Measurements from ENCODE around the gene ANKRD9. TPM values are rescaled to one million over a fixed set of nuclear protein-coding genes. Genes with fewer than 3 reads are reported as not detected.
A peak's percentile ranks its signal among the peaks of the same experiment; 100 is the strongest.

Gene ANKRD9
- total and polyA plus RNA-seq, 9 of the 15 experiments (the other 6 are each of a cell fraction or from before 2014, with no cell fraction given): 0.04 to 32.9 (median 5.3) TPM

DNA sequence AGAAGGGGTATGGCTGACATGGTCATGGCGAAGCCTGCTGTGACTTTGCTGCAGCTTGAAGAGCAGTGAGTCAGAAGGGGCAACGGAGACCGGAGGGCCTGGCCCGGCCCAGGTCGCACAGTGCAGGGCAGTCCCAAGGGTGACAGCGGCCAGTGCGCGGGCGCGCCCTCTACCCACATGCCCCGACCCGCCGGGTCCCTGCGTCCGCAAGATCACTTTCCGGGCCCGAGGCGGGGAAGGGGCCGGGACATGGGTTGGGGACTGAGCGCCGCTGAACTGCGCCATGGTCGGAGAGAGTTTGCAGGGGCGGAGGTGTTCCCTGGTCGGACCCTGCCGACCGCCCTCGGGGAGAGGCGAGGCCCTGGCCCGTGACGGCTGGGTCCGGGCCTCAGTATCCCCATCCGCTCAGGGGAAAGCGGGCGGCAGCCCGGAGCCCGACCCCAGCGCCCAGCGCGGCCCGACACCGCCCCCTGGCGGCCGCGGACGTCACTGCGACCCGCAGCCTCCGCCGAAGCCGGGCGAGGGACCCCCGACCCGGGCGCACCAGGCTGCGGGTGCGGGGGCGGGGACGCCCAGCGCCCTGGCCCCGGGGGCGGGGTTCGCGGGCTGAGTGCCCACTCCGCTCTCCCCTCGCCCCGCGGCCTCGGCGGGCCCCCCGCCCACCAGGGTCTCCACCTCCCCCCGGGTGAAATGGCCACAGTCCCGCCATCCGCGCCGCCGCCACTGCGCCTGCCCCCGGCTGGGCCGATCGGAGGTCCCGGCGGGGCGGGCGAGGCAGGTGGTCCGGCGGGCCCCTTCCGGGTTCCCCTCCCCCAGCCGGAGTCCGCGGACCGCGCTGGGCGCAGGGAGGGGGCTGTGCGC is 7.2 kb upstream of the ANKRD9 start (continued):
- TF ChIP-seq, protein P1, sequence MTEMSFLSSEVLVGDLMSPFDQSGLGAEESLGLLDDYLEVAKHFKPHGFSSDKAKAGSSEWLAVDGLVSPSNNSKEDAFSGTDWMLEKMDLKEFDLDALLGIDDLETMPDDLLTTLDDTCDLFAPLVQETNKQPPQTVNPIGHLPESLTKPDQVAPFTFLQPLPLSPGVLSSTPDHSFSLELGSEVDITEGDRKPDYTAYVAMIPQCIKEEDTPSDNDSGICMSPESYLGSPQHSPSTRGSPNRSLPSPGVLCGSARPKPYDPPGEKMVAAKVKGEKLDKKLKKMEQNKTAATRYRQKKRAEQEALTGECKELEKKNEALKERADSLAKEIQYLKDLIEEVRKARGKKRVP (CRISPR knock-in tag; IDR thresholded peaks at IDR 0.05): no peak
- TF ChIP-seq ZNF3 (CRISPR knock-in tag; IDR thresholded peaks at IDR 0.05) (no peak), ZNF133 (CRISPR knock-in tag; IDR thresholded peaks at IDR 0.05) (no peak), SPI1 (IDR thresholded peaks at IDR 0.05; ENCODE audit: borderline replicate concordance, low read depth, low read length) (no peak), FOSL1 (tag; conservative IDR thresholded peaks at IDR 0.05) (0 out of 2 replicates have a peak, but pooled peaks have one; percentile 17), SMAD4 (CRISPR knock-in tag; conservative IDR thresholded peaks at IDR 0.05) (peak; percentile 20; the same call in 1 of the 2 replicates), SNRNP70 (optimal IDR thresholded peaks at IDR 0.05; ENCODE audit: low read depth, low read length) (no peak), FUS (optimal IDR thresholded peaks at IDR 0.05; ENCODE audit: low read depth, low read length) (no peak), SMC3 (conservative IDR thresholded peaks at IDR 0.05; ENCODE audit: insufficient read depth, low read depth, low read length) (peak; percentile 77), ZC3H11A (IDR thresholded peaks at IDR 0.05; ENCODE audit: low read depth, low read length) (no peak), E2F3 (CRISPR knock-in tag; IDR thresholded peaks at IDR 0.05) (no peak), NCOA1 (IDR thresholded peaks at IDR 0.05; ENCODE audit: low read depth) (no peak), C11orf30 (IDR thresholded peaks at IDR 0.05; ENCODE audit: low read depth) (no peak), ZNF717 (CRISPR knock-in tag; IDR thresholded peaks at IDR 0.05) (no peak), ZC3H4 (CRISPR knock-in tag; IDR thresholded peaks at IDR 0.05; ENCODE audit: borderline replicate concordance) (no peak)
- TF ChIP-seq, protein P2, sequence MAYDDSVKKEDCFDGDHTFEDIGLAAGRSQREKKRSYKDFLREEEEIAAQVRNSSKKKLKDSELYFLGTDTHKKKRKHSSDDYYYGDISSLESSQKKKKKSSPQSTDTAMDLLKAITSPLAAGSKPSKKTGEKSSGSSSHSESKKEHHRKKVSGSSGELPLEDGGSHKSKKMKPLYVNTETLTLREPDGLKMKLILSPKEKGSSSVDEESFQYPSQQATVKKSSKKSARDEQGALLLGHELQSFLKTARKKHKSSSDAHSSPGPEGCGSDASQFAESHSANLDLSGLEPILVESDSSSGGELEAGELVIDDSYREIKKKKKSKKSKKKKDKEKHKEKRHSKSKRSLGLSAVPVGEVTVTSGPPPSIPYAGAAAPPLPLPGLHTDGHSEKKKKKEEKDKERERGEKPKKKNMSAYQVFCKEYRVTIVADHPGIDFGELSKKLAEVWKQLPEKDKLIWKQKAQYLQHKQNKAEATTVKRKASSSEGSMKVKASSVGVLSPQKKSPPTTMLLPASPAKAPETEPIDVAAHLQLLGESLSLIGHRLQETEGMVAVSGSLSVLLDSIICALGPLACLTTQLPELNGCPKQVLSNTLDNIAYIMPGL (CRISPR knock-in tag; IDR thresholded peaks at IDR 0.05): no peak
- TF ChIP-seq, protein P3, sequence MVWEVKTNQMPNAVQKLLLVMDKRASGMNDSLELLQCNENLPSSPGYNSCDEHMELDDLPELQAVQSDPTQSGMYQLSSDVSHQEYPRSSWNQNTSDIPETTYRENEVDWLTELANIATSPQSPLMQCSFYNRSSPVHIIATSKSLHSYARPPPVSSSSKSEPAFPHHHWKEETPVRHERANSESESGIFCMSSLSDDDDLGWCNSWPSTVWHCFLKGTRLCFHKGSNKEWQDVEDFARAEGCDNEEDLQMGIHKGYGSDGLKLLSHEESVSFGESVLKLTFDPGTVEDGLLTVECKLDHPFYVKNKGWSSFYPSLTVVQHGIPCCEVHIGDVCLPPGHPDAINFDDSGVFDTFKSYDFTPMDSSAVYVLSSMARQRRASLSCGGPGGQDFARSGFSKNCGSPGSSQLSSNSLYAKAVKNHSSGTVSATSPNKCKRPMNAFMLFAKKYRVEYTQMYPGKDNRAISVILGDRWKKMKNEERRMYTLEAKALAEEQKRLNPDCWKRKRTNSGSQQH (CRISPR knock-in tag; IDR thresholded peaks at IDR 0.05): no peak
- TF ChIP-seq, protein P4, sequence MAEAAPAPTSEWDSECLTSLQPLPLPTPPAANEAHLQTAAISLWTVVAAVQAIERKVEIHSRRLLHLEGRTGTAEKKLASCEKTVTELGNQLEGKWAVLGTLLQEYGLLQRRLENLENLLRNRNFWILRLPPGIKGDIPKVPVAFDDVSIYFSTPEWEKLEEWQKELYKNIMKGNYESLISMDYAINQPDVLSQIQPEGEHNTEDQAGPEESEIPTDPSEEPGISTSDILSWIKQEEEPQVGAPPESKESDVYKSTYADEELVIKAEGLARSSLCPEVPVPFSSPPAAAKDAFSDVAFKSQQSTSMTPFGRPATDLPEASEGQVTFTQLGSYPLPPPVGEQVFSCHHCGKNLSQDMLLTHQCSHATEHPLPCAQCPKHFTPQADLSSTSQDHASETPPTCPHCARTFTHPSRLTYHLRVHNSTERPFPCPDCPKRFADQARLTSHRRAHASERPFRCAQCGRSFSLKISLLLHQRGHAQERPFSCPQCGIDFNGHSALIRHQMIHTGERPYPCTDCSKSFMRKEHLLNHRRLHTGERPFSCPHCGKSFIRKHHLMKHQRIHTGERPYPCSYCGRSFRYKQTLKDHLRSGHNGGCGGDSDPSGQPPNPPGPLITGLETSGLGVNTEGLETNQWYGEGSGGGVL (CRISPR knock-in tag; IDR thresholded peaks at IDR 0.05): no peak
- TF ChIP-seq, protein P5, sequence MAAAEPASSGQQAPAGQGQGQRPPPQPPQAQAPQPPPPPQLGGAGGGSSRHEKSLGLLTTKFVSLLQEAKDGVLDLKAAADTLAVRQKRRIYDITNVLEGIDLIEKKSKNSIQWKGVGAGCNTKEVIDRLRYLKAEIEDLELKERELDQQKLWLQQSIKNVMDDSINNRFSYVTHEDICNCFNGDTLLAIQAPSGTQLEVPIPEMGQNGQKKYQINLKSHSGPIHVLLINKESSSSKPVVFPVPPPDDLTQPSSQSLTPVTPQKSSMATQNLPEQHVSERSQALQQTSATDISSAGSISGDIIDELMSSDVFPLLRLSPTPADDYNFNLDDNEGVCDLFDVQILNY (CRISPR knock-in tag; IDR thresholded peaks at IDR 0.05): no peak
- TF ChIP-seq, protein P6, sequence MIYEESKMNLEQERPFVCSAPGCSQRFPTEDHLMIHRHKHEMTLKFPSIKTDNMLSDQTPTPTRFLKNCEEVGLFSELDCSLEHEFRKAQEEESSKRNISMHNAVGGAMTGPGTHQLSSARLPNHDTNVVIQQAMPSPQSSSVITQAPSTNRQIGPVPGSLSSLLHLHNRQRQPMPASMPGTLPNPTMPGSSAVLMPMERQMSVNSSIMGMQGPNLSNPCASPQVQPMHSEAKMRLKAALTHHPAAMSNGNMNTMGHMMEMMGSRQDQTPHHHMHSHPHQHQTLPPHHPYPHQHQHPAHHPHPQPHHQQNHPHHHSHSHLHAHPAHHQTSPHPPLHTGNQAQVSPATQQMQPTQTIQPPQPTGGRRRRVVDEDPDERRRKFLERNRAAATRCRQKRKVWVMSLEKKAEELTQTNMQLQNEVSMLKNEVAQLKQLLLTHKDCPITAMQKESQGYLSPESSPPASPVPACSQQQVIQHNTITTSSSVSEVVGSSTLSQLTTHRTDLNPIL (CRISPR knock-in tag; IDR thresholded peaks at IDR 0.05): no peak
